T-helper 1 cell treated with Interleukin-12 subunit alpha and Interleukin-12 subunit beta and Interleukin-4 antibody, amounts not matched to agents 30 μg/mL and 1 μg/mL, for 36 hours (primary cell): ENCODE measurements around the gene USP5.
"Not testable (repeated sequence)": the region's sequence is repeated elsewhere in the genome, so short reads cannot be mapped to it uniquely, and the experiment has no call there.

ENCODE experiments used
- H3K27ac Mint-ChIP-seq: one replicate; pipeline ENCODE4 v1.8.0; 2021; ENCODE audit warnings: mild to moderate bottlenecking, mixed read lengths
- H3K27me3 Mint-ChIP-seq: one replicate; pipeline ENCODE4 v1.8.0; 2021; ENCODE audit warnings: low read depth, mixed read lengths
- H3K36me3 Mint-ChIP-seq: one replicate; pipeline ENCODE4 v1.8.0; 2021; ENCODE audit warnings: low read depth, mixed read lengths
- H3K4me1 Mint-ChIP-seq: one replicate; pipeline ENCODE4 v1.8.0; 2021; ENCODE audit warnings: low read depth, mixed read lengths
- H3K4me3 Mint-ChIP-seq: one replicate; pipeline ENCODE4 v1.8.0; 2021; ENCODE audit warnings: mild to moderate bottlenecking, moderate library complexity, mixed read lengths
- H3K9me3 Mint-ChIP-seq: one replicate; pipeline ENCODE4 v1.8.0; 2021; ENCODE audit warnings: mixed read lengths

Gene USP5

DNA sequence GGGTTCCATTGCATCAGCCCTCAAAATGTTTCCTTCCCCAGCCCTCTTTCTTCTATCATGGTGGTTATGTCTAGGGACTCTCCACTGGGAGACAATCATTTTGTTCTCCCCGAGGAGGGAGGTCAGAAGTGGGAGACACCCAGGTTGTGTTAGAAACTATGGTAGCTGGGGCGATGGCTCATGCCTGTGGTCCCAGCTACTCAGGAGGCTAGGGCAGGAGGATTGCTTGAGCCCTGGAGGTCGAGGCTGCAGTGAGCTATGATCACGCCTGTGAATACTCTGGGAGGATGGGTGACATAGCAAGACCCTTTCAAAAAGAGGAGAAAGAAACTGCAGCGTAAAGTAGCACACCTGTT is 39.7 kb downstream of the USP5 start:
- Mint-ChIP-seq H3K9me3 (no peaks in the 10 kb centered on the region), H3K36me3 (peaks cover 4% of the 10 kb centered on the region), H3K27me3 (no peaks in the 10 kb centered on the region), H3K4me3 (peak overlapping the region; percentile 81), H3K4me1 (peaks cover 12% of the 10 kb centered on the region), H3K27ac (peak overlapping the region; percentile 92)

DNA sequence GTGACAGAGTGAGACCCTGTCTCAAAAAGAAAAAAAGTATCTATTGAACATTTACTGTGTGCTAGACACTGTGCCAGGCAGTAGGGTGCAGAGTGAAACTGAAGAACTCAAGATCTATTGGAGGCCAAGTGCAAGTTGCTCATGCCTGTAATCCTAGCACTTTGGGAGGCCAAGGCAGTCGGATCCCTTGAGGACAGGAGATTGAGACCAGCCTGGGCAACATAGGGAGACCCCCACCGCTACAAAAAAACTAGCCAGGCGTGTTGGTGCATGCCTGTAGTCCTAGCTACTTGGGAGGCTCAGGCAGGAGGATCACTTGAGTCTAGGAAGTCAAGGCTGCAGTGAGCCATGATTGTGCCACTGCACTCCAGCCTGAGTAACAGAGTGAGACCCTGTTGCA is 40.7 kb downstream of the USP5 start:
- peak overlapping the region; percentile 29 for H3K27ac Mint-ChIP-seq
- H3K27me3 Mint-ChIP-seq, H3K9me3 Mint-ChIP-seq, H3K36me3 Mint-ChIP-seq, H3K4me3 Mint-ChIP-seq: not testable (repeated sequence)
- peaks cover 12% of the 10 kb centered on the region for H3K4me1 Mint-ChIP-seq

GRCh38 chr12:6894321-6894720 is 42.4 kb downstream of the USP5 start:
- H3K4me1 Mint-ChIP-seq: peaks cover 12% of the 10 kb centered on the region
- H3K36me3 Mint-ChIP-seq: peaks cover 4% of the 10 kb centered on the region
- no peaks in the 10 kb centered on the region for H3K9me3 Mint-ChIP-seq
- H3K4me3 Mint-ChIP-seq: no peak overlapping the region
- no peaks in the 10 kb centered on the region for H3K27me3 Mint-ChIP-seq
- no peak overlapping the region for H3K27ac Mint-ChIP-seq

- H3K9me3 Mint-ChIP-seq: no peaks in the 10 kb centered on the region
- no peak overlapping the region for H3K4me3 Mint-ChIP-seq
- H3K27me3 Mint-ChIP-seq: no peaks in the 10 kb centered on the region
- H3K36me3 Mint-ChIP-seq: no peaks in the 10 kb centered on the region
- H3K27ac Mint-ChIP-seq: no peak overlapping the region
- H3K4me1 Mint-ChIP-seq: peaks cover 3% of the 10 kb centered on the region
Observed at GRCh38 chr12:6896846-6897435, 45.0 kb downstream of the USP5 start.

GRCh38 chr12:6899427-6899826 is 47.5 kb downstream of the USP5 start:
- Mint-ChIP-seq H3K9me3 (no peaks in the 10 kb centered on the region), H3K27ac (no peak overlapping the region), H3K27me3 (no peaks in the 10 kb centered on the region)

DNA sequence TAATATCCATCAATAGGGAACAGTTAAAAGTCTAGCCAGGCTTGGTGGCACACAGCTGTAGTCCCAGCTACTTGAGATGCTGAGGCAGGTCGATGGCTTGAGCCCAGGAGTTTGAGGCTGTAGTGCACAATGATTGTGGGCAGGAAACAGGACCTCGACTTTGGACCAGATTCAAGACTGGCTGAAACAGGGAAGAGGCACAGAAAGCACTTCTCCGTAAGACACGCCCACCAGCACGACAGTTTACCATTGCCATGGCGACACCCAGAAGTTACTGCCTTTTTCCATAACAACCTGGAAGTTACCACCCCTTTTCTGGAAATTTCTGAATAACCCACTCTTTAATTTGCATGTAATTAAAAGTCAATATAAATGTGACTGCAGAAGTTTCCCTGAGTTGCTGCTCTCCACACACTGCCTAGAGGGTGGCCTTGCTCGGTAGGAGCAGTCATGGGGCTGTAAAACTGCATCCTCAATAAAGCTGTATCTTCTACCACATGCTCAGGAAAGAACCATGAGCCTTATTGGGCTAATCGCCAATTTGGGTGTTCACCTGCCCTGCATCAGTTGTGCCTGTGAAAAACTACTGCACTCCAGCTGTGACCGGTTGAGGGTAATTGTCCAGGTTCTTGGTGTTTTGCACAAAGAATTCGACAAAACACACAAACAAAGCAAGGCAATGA is 48.0 kb downstream of the USP5 start:
- no peaks in the 10 kb centered on the region for H3K9me3 Mint-ChIP-seq
- peaks cover 4% of the 10 kb centered on the region for H3K4me1 Mint-ChIP-seq
- no peak overlapping the region for H3K27ac Mint-ChIP-seq
- H3K27me3 Mint-ChIP-seq: no peaks in the 10 kb centered on the region
- H3K4me3 Mint-ChIP-seq: no peak overlapping the region
- no peaks in the 10 kb centered on the region for H3K36me3 Mint-ChIP-seq

More at GRCh38 chr12:6899427-6899826, 47.5 kb downstream of the USP5 start:
- H3K36me3 Mint-ChIP-seq: no peaks in the 10 kb centered on the region
- peaks cover 4% of the 10 kb centered on the region for H3K4me1 Mint-ChIP-seq
- no peak overlapping the region for H3K4me3 Mint-ChIP-seq

DNA sequence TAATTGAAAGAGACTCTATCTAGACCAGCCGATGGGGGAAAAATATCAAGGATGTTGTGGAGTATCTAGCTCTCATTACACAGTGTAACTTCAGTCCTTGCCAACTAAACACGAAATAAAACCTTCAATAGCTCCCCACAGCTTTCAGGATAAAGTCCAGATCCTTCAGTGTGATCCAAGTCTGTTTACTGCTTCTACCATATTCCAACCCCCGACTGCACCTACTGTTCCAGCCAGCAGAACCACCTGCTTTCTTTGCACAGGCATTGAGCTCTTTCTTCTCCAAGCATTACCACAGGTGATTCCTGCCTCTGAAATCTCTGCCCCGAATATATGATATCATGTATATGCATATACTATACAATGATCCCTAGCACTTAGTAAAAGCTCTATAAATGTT is 50.5 kb downstream of the USP5 start:
- Mint-ChIP-seq H3K36me3 (no peaks in the 10 kb centered on the region), H3K27me3 (no peaks in the 10 kb centered on the region), H3K9me3 (no peaks in the 10 kb centered on the region), H3K4me1 (peaks cover 4% of the 10 kb centered on the region), H3K4me3 (no peak overlapping the region), H3K27ac (no peak overlapping the region)

GRCh38 chr12:6903722-6904121 is 51.8 kb downstream of the USP5 start:
- peak overlapping the region; percentile 8 for H3K27ac Mint-ChIP-seq
- no peak overlapping the region for H3K4me3 Mint-ChIP-seq
- no peaks in the 10 kb centered on the region for H3K9me3 Mint-ChIP-seq
- H3K27me3 Mint-ChIP-seq: no peaks in the 10 kb centered on the region
- no peaks in the 10 kb centered on the region for H3K36me3 Mint-ChIP-seq
- peaks cover 4% of the 10 kb centered on the region for H3K4me1 Mint-ChIP-seq

DNA sequence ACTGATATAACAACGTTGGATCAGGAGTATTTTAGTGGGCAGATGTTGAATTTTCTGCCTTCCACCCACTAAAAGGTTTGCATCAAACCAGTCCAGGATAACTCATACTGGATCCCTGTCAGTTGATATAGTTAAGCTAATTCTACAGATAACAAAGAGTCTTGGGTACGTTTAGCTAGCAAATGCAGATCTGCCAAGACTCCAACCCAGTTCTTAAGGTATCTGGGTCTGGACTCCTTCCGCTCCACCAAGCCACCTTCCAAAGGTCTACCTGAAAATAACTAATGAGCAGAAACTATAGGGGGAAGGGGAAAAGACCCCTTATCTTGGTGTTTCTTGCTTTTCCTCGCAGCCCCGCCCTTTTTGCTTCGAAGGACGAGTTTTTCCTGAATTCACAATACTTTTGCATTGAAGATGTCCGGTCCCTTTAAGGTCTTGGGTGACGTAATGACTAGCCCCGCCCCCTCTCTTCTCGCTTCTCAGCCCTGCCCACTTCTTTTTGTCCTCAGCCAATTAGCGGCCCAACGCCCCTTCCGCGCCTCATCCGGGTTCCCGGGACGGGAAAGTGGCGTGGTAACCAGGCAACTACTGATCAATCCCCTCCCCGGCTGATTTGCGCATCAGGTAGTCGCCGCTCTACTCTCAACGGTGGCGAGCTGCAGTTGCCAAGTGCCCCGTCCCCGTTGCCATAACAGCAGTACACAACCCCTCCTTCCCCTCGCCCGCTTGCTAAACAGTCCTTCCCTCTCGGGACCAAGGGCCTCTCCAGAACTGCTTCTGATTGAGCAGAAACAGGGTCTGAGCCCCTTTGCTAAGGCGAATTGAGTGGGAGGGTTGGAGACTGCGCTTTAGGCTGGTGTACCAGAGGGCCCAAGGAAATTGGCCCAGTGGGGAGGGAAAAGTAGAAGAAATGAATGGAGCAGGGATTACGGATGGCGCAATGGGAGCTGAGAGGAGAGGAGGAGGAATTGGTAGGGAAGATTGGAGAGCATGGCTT is 52.6 kb downstream of the USP5 start, which contains the start of gene LRRC23:
LRRC23 (plus strand) TSS at position 543 of the 997 bp plus-strand sequence. CDS start 812 bp downstream, outside the sequence.
- no peak within 1 kb of the TSS for H3K4me3 Mint-ChIP-seq
- no peaks in the 10 kb centered on the region for H3K9me3 Mint-ChIP-seq
- peaks cover 4% of the 10 kb centered on the region for H3K4me1 Mint-ChIP-seq
- no peaks in the 10 kb centered on the region for H3K36me3 Mint-ChIP-seq
- H3K27me3 Mint-ChIP-seq: no peaks in the 10 kb centered on the region
- peak within 1 kb of the TSS; percentile 8 for H3K27ac Mint-ChIP-seq

- no peaks in the 10 kb centered on the region for H3K27me3 Mint-ChIP-seq
- no peak overlapping the region for H3K27ac Mint-ChIP-seq
- H3K4me1 Mint-ChIP-seq: peaks cover 4% of the 10 kb centered on the region
Observed at GRCh38 chr12:6905414-6906040, 53.6 kb downstream of the USP5 start.

DNA sequence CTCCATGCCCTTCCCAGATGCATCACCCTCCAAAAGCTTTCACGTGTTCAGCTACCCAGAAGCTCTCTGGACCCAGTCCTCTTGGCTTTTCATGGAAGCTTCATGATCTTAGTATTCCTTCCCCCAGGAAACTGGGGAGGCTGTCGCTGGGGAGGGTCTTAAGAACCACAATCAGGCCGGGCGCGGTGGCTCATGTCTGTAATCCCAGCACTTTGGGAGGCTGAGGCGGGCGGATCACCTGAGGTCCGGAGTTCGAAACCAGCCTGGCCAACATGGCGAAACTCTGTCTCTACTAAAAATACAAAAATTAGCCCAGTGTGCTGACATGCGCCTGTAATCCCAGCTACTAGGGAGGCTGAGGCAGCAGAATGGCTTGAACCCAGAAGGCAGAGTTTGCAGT is 56.2 kb downstream of the USP5 start:
- not testable (repeated sequence) for H3K27ac Mint-ChIP-seq

More at GRCh38 chr12:6905414-6906040, 53.6 kb downstream of the USP5 start:
- Mint-ChIP-seq H3K36me3 (no peaks in the 10 kb centered on the region), H3K4me3 (no peak overlapping the region), H3K9me3 (no peaks in the 10 kb centered on the region)

DNA sequence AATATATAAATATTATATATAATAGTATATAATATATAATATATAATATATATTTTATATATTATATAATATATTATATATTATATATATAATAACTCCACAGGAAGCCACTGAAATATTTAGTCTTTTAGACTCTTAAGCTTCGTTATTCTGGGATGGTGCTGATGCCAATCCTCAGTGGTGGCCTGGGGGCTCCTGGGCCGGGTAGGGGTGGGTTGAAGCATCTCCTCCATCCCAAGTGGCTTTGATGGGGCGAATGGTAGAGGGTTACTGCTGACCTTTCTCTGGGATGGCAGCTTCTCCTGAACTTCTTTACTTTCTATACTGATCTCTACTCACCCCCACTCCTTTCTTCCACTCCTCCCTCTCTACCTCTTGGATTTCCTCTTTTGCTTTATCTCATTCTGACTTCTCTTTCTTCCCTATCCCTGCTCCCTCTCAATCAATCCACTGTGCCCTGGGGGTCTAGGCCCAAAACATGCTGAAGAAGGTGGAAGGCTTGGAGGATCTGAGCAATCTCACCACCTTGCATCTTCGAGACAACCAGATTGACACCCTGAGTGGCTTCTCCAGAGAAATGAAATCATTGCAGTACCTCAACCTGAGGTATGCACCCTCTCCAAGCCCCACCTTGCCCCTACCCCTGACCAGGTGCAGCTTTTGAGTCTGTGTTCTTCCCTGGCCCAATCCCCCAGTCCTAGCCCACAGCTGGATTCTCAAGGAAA is 57.6 kb downstream of the USP5 start:
- Mint-ChIP-seq H3K27ac (no peak overlapping the region), H3K9me3 (no peaks in the 10 kb centered on the region), H3K4me3 (no peak overlapping the region), H3K36me3 (no peaks in the 10 kb centered on the region), H3K27me3 (no peaks in the 10 kb centered on the region), H3K4me1 (peaks cover 8% of the 10 kb centered on the region)

More for the DNA sequence above, 56.2 kb downstream of the USP5 start:
- not testable (repeated sequence) for H3K27me3 Mint-ChIP-seq, H3K9me3 Mint-ChIP-seq, H3K4me3 Mint-ChIP-seq, H3K36me3 Mint-ChIP-seq, H3K4me1 Mint-ChIP-seq

- Mint-ChIP-seq H3K27me3 (no peaks in the 10 kb centered on the region), H3K27ac (peak overlapping the region; percentile 68), H3K36me3 (peaks cover 7% of the 10 kb centered on the region), H3K9me3 (no peaks in the 10 kb centered on the region), H3K4me1 (peaks cover 29% of the 10 kb centered on the region), H3K4me3 (no peak overlapping the region)
Observed at GRCh38 chr12:6912164-6912935, 60.4 kb downstream of the USP5 start.
